RPMI7951 (cell line): ENCODE measurements around the gene ZFHX3. TPM values are rescaled to one million over a fixed set of nuclear protein-coding genes. Genes with fewer than 3 reads are reported as not detected.
A peak's percentile ranks its signal among the peaks of the same experiment; 100 is the strongest.

Experiments used
- DNase-seq: peaks from one replicate; pipeline ENCODE4 v3.0.0-alpha.2; 2012; ENCODE audit warnings: low read depth
- total RNA-seq: library from RNA; depleted of rRNA; stranded (reverse); fragments of >200 nt; shearing (Covaris generic); gene quantifications from 2 replicates; pipeline ENCODE4 v1.2.3, GENCODE V29; 2014

Gene ZFHX3
- total RNA-seq, 1 experiment from 2014 or later, result 2.2 TPM

GRCh38 chr16:73057291-73058210, 9.6 kb upstream of the ZFHX3 start:
- DNase-seq, result peak; percentile 39

GRCh38 chr16:73056921-73057290, 9.0 kb upstream of the ZFHX3 start:
- no peak for DNase-seq

GRCh38 chr16:73056448-73056847, 8.5 kb upstream of the ZFHX3 start:
- no peak for DNase-seq

- DNase-seq, result peak; percentile 52
These were observed 7.0 kb upstream of the ZFHX3 start for GRCh38 chr16:73054813-73055482.

- DNase-seq, result no peak
These were observed 6.5 kb upstream of the ZFHX3 start for GRCh38 chr16:73054498-73054812.

GRCh38 chr16:73054125-73054484, 6.2 kb upstream of the ZFHX3 start:
- DNase-seq, result no peak

- DNase-seq, result peak; percentile 54
These were observed 5.6 kb upstream of the ZFHX3 start for GRCh38 chr16:73053364-73054124.

GRCh38 chr16:73053038-73053363, 5.1 kb upstream of the ZFHX3 start:
- no peak for DNase-seq

- no peak for DNase-seq
These were observed 4.6 kb upstream of the ZFHX3 start for GRCh38 chr16:73052576-73052975.

- no peak for DNase-seq
These were observed 4.0 kb upstream of the ZFHX3 start for GRCh38 chr16:73051961-73052360.

GRCh38 chr16:73051226-73051625, 3.3 kb upstream of the ZFHX3 start:
- DNase-seq, result no peak

GRCh38 chr16:73050201-73051099, 2.5 kb upstream of the ZFHX3 start:
- no peak for DNase-seq

- no peak for DNase-seq
These were observed 1.6 kb upstream of the ZFHX3 start for GRCh38 chr16:73049511-73049910.

- no peak for DNase-seq
These were observed 1.2 kb upstream of the ZFHX3 start for GRCh38 chr16:73049091-73049490.

GRCh38 chr16:73048292-73049080, 558 bp upstream of the ZFHX3 start:
- DNase-seq, result peak; percentile 59

- peak; percentile 85 for DNase-seq
These were observed 750 bp downstream of the ZFHX3 start for GRCh38 chr16:73047221-73047535.

- no peak for DNase-seq
These were observed 1.1 kb downstream of the ZFHX3 start for GRCh38 chr16:73046849-73047214.

- DNase-seq, result no peak
These were observed 1.6 kb downstream of the ZFHX3 start for GRCh38 chr16:73046202-73046848.

GRCh38 chr16:73043828-73044467, 4.0 kb downstream of the ZFHX3 start:
- DNase-seq, result peak; percentile 34

- DNase-seq, result no peak
These were observed 5.1 kb downstream of the ZFHX3 start for GRCh38 chr16:73042807-73043206.
